Sigmoid colon (tissue), 7 donors: ENCODE results near the gene PARD3. TPM values are rescaled to one million over a fixed set of nuclear protein-coding genes. Genes with fewer than 3 reads are reported as not detected.
"Not testable (repeated sequence)": the region's sequence is repeated elsewhere in the genome, so short reads cannot be mapped to it uniquely, and the experiment has no call there.

Experiments
- DNase-seq: peaks from one replicate; pipeline ENCODE4 v3.0.0-alpha.2; 2019
- H3K27ac ChIP-seq, 4 donors: fragments of 200-600 bp; sonication (generic); one replicate each; pipeline ENCODE4 v1.5.1; 2016 to 2019; ENCODE audit warnings: mild to moderate bottlenecking in 1 of 4
- H3K27me3 ChIP-seq, 3 donors: fragments of 200-600 bp; sonication (generic); one replicate each; pipeline ENCODE4 v1.5.1; 2019; ENCODE audit warnings: mild to moderate bottlenecking in 1 of 3
- H3K36me3 ChIP-seq, 4 donors: fragments of 200-600 bp; sonication (generic); one replicate each; pipeline ENCODE4 v1.5.1; 2016 to 2019
- H3K4me1 ChIP-seq, 4 donors: fragments of 200-600 bp; sonication (generic); one replicate each; pipeline ENCODE4 v1.5.1; 2017 to 2019
- H3K4me3 ChIP-seq, 4 donors: fragments of 200-600 bp; sonication (generic); one replicate each; pipeline ENCODE4 v1.5.1; 2017 to 2019; ENCODE audit warnings: mild to moderate bottlenecking in 2 of 4, moderate library complexity in 1 of 4
- H3K9me3 ChIP-seq, 4 donors: fragments of 200-600 bp in 3 of 4; sonication (generic) in 3 of 4; one replicate each; pipeline versions ENCODE4 v1.5.1 to v1.6.1; 2013 to 2019
- CTCF ChIP-seq, 4 experiments: fragments of 450-650 bp in 3 of 4; fragments of 200-600 bp in 1 of 4; IDR thresholded peaks; one replicate each; pipeline ENCODE4 v1.5.1; 2016 to 2019; ENCODE audit warnings: antibody characterized with exemption in 4 of 4, mild to moderate bottlenecking in 3 of 4, moderate library complexity in 2 of 4
- EP300 ChIP-seq, 4 donors: sonication (generic); formaldehyde crosslinking; IDR thresholded peaks; one replicate each; pipeline ENCODE4 v1.6.1; 2017; ENCODE audit warnings: antibody characterized with exemption in 4 of 4
- POLR2A ChIP-seq, 2 donors: fragments of 450-650 bp; IDR thresholded peaks; one replicate each; pipeline ENCODE4 v1.6.1; 2016; ENCODE audit warnings: antibody characterized with exemption in 2 of 2, mild to moderate bottlenecking in 2 of 2, moderate library complexity in 2 of 2
- POLR2AphosphoS5 ChIP-seq, 4 donors: sonication (generic); formaldehyde crosslinking; IDR thresholded peaks; one replicate each; pipeline ENCODE4 v1.6.1; 2017; ENCODE audit warnings: antibody characterized with exemption in 4 of 4
- WGBS, 2 donors: extraction: QIAGEN DNeasy Blood & Tissue Kit; methylation state at CpG; one replicate each; pipeline ENCODE4 v1.1.7; 2013; 5-methylcytosine and 5-hydroxymethylcytosine counted together
- intact Hi-C: fragments of 100-400 bp; cut with DNase I; formaldehyde crosslinking; loops from one replicate; pipeline ENCODE4 v1.15.1; 2023
- polyA plus RNA-seq, 3 donors: library from polyadenylated mRNA; stranded (reverse); fragments of 200-250 nt; gene quantifications; one replicate each; pipeline ENCODE4 v1.2.3, GENCODE V29; 2013
- total RNA-seq, 4 donors: library from RNA; depleted of rRNA; stranded (reverse); fragments of >200 nt; gene quantifications; one replicate each; pipeline ENCODE4 v1.1.0, GENCODE V29; 2016
- donor health status: healthy with polysubstance abuse.
- donor health status: Bipolar disorder and iron deficiency.
- donor health status: healthy.

PARD3 gene
- total and polyA plus RNA-seq, 7 donors: 17.5 to 96.4 (median 75.9) TPM

- no peak for DNase-seq
- no peak overlapping the region for H3K4me3 ChIP-seq
- intact Hi-C loops: no loop called here
- no peaks in the 10 kb centered on the region for H3K9me3 ChIP-seq
- H3K36me3 ChIP-seq: no peaks in the 10 kb centered on the region
- H3K27me3 ChIP-seq: no peaks in the 10 kb centered on the region
- H3K4me1 ChIP-seq: peaks cover 0 to 4% (median 0%) of the 10 kb centered on the region in 4 donors
- no peak for TF ChIP-seq CTCF (IDR thresholded peaks at IDR 0.05)
- TF ChIP-seq POLR2A (IDR thresholded peaks at IDR 0.05): no peak
- no peak for TF ChIP-seq EP300 (IDR thresholded peaks at IDR 0.05)
- no peak for TF ChIP-seq POLR2AphosphoS5 (IDR thresholded peaks at IDR 0.05)
- WGBS, 2 donors: 89 to 93% methylated on average over 3 of the region's 3 CpGs
- no peak overlapping the region for H3K27ac ChIP-seq
Observed at GRCh38 chr10:34272316-34272715, 542.8 kb downstream of the PARD3 start.

GRCh38 chr10:34268410-34268809 is 546.7 kb downstream of the PARD3 start:
- 97% methylated on average over 1 of the region's 2 CpGs for WGBS, 2 donors

GRCh38 chr10:34262985-34263384 is 552.1 kb downstream of the PARD3 start:
- Histone ChIP-seq H3K9me3 (no peaks in the 10 kb centered on the region), H3K27ac (no peak overlapping the region), H3K4me3 (no peak overlapping the region), H3K27me3 (no peaks in the 10 kb centered on the region), H3K4me1 (no peaks in the 10 kb centered on the region), H3K36me3 (no peaks in the 10 kb centered on the region)
- TF ChIP-seq CTCF (IDR thresholded peaks at IDR 0.05) (no peak), POLR2A (IDR thresholded peaks at IDR 0.05) (no peak), POLR2AphosphoS5 (IDR thresholded peaks at IDR 0.05) (no peak), EP300 (IDR thresholded peaks at IDR 0.05) (no peak)
- WGBS, 2 donors: 87 to 94% methylated on average over 1 of the region's 1 CpG
- no peak for DNase-seq
- intact Hi-C loops: no loop called here

More at GRCh38 chr10:34268410-34268809, 546.7 kb downstream of the PARD3 start:
- H3K9me3 ChIP-seq, H3K4me3 ChIP-seq, H3K36me3 ChIP-seq, intact Hi-C loops, H3K27ac ChIP-seq, DNase-seq, H3K4me1 ChIP-seq, H3K27me3 ChIP-seq: not testable (repeated sequence)

- H3K27me3 ChIP-seq: no peaks in the 10 kb centered on the region
- no peaks in the 10 kb centered on the region for H3K36me3 ChIP-seq
- intact Hi-C loops: no loop called here
- DNase-seq: no peak
- no peak overlapping the region for H3K4me3 ChIP-seq
- H3K4me1 ChIP-seq: no peaks in the 10 kb centered on the region
- no peak overlapping the region for H3K27ac ChIP-seq
- H3K9me3 ChIP-seq: no peaks in the 10 kb centered on the region
- TF ChIP-seq EP300 (IDR thresholded peaks at IDR 0.05) (no peak), POLR2AphosphoS5 (IDR thresholded peaks at IDR 0.05) (no peak)
- 91 to 93% methylated on average over 5 of the region's 5 CpGs for WGBS, 2 donors
Observed at GRCh38 chr10:34260904-34261303, 554.2 kb downstream of the PARD3 start.

- Histone ChIP-seq H3K9me3 (no peaks in the 10 kb centered on the region), H3K27me3 (no peaks in the 10 kb centered on the region), H3K4me3 (no peak overlapping the region), H3K27ac (no peak overlapping the region), H3K4me1 (peaks cover 0 to 10% (median 2%) of the 10 kb centered on the region in 4 donors), H3K36me3 (peaks cover 0 to 5% (median 0%) of the 10 kb centered on the region in 4 donors)
- 26 to 72% methylated on average over 4 of the region's 4 CpGs for WGBS, 2 donors
- intact Hi-C loops: no loop called here
- TF ChIP-seq EP300 (IDR thresholded peaks at IDR 0.05): no peak
- no peak for TF ChIP-seq POLR2AphosphoS5 (IDR thresholded peaks at IDR 0.05)
- no peak for TF ChIP-seq CTCF (IDR thresholded peaks at IDR 0.05)
- TF ChIP-seq POLR2A (IDR thresholded peaks at IDR 0.05): no peak
- DNase-seq: no peak
Observed at GRCh38 chr10:34256216-34256615, 558.9 kb downstream of the PARD3 start.

- WGBS, 2 donors: 16 to 31% methylated on average over 3 of the region's 3 CpGs
- intact Hi-C loops: no loop called here
- TF ChIP-seq POLR2AphosphoS5 (IDR thresholded peaks at IDR 0.05): no peak
- no peak for TF ChIP-seq EP300 (IDR thresholded peaks at IDR 0.05)
- TF ChIP-seq CTCF (IDR thresholded peaks at IDR 0.05): no peak
- TF ChIP-seq POLR2A (IDR thresholded peaks at IDR 0.05): no peak
- H3K27ac ChIP-seq: no peak overlapping the region
- H3K4me3 ChIP-seq: no peak overlapping the region
- no peaks in the 10 kb centered on the region for H3K9me3 ChIP-seq
- H3K27me3 ChIP-seq: no peaks in the 10 kb centered on the region
- H3K4me1 ChIP-seq: peaks cover 0 to 10% (median 2%) of the 10 kb centered on the region in 4 donors
- DNase-seq: no peak
- peaks cover 0 to 5% (median 0%) of the 10 kb centered on the region in 4 donors for H3K36me3 ChIP-seq
Observed at GRCh38 chr10:34255035-34255434, 560.1 kb downstream of the PARD3 start.
